ENCODE measurements around the gene GGTA1.
"Not testable (repeated sequence)": the region's sequence is repeated elsewhere in the genome, so short reads cannot be mapped to it uniquely, and the experiment has no call there.

GGTA1 gene

DNA sequence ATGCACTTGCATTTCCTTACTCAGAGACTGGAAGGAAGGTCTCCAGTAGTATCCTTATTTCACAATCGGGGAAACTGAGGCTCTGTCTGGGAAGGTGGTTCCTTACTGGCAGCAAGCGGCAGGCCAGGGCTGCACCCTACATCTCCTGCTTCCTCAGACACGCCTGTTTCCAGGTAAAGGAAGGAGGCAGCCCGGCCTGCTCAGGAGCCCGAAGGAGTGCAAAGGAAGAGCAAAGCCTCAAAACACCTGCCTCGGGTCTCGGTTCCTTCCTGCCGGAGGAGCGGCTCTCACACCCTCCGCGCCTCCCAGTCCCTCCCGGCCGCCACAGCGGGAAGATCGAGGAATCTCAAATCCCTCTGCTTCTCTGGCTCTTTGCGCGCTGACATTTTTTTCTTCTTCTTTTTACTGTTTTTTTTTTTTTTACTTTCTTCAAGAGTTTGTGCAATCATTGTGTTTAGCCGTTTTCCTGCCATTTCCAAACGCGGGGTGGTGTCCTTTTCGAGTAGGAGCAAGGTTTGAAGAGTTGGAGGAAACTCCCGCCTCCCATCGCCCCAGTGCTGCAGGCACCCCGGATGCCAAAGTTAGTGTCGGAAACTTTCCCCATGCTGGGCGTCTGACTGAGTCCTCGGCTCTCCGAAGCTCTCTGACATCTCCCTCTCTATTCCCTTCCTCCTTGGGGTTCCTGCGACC is 1.0 kb downstream of the GGTA1 start:
- no peak for DNase-seq

DNA sequence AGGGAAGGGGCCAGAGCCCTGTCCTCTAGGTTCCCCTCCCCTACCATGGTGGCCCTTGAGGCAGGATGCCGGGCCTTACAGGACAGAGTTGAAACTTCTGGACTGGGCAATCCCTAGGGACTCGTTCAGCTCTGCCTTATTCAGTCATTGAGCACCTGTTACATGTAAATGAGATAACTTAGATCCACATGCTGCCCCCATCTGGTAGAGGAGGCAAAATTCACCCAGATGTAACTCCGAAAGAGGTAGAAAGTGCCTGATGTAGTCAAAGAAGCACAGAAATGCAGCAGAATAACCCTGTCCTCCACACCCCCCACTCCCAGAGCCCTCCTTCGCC is 1.5 kb downstream of the GGTA1 start:
- DNase-seq: peak; percentile 83

DNA sequence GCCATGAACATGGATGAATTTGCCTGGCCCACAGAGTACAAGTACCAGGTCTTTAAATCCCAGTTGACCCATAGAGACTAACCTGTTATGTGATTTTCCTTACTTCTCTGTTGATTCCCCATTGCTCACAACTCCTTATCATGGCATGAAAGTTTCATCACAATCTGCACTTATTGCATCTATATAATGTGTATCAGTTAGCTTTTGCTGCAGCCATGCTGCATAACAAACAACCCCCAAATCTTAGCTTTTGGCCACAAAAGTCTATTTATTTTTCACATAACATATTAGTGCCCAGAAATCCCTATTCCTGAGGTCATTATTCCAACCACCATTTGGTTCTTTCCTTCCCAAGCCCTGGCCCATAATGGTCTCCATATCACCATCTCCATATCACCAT is 3.7 kb downstream of the GGTA1 start:
- DNase-seq: no peak

DNA sequence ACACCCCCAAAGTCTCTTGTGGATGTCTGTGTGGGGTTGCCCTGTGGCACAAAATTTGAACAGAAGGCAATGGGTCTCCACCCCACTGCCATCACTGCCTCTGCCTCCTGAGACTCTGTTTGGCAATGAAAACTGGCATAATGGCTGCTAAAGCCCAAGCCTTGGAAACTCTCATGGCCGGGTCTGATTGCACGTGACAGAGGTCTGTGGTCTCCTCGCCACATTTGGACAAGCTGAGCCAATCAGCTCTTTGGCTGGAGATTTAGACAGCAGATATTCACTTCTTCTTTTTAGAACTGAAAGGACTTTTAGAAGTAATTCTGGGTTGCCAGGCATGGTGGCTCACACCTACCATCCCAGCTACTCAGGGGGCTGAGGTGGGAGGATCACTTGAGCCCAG is 5.5 kb downstream of the GGTA1 start:
- DNase-seq: no peak

DNA sequence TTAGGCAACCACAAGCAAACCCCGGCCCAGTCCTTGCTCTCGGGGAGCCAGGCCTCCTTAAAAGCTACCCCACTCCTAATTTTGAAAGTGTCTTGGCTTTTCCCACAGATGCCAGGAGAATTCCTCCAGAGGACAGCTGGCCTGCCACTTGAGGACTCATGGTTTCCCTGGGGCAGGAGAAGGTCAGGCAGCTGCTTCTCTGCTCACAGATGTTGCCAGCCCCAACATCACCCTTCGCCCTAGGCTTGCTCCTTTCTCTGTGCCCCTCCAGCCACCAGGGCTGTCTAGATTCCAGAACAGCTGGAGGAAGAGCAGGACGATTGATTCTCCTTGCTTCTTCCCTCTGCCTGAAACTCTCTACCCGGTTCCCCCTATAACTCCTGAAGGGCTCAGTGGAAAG is 8.5 kb downstream of the GGTA1 start:
- DNase-seq: no peak

DNA sequence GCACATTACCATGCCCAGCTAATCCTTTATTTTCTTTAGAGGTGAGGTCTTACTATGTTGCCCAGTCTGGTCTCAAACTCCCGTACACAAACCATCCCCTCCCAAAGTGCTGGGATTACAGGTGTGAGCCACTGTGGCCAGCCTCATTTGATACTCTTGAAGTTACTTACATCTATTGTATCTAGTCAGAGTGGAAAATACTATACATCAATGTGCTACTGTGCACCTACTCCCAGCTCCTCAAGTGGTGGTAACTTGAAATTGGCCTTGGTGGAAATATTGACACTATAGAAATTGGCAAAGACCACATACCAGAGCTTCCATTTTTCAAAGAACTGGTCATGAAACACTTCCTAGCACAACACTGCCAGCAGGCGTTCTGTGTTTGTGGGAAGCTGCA is 10.3 kb downstream of the GGTA1 start:
- no peak for DNase-seq

DNA sequence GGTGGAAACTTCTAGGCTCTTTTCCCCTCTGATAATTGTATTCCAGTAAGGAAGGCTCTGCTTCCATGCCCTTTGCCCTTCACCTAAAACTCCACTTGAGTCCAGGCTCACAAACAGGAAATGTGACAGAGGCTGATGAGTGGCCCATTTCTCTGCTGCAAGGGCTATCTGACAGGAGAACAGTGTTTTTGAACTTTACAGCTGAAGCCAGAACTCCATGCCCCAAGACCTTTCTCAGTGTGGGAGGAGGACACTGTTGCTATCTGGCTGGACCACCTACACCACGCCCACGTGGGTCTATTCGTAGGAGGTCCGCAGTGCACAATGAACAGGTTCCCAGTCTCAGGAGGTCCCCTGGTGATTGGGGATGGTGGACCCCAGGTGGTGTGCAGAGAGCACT is 13.6 kb downstream of the GGTA1 start:
- DNase-seq: no peak

DNA sequence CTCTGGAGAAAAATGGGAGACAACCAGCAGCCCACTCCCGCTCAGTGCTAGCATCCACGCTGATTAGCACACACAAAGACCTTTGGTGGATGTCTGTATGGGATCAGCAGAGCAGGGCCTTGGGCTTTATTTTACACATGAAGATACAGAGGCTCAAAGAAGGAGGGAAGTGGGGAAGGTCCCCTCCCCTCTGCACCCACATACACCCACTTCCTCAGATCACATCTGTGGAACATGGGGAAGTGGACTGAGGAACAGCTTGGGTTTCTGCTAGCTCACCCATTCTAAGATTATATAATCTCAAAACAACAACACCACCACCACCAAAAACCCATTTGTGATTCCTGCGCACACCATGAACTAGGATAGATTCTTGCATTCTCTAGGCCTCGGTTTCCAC is 14.0 kb downstream of the GGTA1 start:
- DNase-seq: no peak

DNA sequence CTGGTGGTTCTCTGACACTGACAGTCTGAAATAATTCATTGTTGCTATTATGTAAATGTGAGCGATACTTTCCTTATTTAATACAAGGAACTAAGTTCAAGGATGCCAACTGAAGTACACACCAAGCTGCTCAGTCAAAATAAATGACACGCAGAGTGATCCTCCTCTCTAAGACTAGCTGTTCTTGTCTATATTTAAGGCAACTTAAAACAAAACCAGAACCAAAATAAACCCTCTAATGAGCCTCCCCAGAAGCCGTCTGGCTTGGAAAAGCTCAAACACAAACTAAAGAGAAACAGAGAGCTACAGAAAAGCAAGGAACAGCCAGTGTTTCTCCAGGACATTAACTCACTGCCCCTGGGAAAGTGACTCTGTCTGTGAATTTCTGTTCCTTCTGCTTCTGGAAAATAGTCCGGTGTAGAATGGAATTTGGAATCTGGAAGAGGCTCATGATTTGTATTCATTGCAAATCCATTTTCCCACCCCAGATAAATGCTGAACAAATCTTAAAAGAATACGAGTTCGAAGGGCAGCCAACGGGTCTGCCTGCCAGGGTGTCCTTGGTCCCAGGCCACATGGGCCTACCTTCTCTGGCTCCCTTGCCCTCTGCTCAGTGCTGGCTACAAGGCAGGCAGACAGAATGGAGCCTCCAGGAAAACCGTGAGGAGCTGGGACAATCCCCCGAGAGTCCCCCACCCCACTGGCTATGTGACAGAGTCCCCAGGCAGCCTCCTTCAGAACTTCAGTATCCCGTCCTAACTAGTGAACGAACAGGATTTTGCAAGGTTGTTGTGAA is 14.8 kb downstream of the GGTA1 start:
- DNase-seq: no peak

DNA sequence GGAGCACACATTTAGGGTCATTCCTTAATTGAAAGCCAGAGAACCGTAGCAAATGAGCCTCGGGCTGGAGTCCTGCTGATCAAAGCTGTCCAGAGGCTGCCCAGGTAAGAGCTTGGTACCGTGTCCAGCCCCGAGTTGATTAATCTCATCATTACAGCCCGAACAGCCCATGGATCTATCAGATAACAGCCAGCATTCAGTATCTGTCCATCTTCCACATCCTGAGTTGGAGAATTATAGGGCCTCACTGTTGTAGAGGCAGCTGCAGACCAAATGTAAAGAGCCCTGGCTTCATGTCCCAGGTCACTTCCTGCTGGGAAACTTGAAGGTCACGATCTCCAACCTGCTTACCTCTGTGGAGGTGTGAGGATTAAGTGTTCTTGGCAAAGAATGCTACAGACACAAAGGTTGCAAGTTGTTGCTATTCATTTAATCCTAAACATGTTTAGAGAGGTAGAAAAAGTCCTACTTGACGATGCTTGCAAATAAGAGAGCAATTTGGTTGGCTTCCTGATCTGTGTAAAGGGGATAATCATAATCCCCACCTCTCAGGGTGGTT is 16.1 kb downstream of the GGTA1 start:
- DNase-seq: no peak

DNA sequence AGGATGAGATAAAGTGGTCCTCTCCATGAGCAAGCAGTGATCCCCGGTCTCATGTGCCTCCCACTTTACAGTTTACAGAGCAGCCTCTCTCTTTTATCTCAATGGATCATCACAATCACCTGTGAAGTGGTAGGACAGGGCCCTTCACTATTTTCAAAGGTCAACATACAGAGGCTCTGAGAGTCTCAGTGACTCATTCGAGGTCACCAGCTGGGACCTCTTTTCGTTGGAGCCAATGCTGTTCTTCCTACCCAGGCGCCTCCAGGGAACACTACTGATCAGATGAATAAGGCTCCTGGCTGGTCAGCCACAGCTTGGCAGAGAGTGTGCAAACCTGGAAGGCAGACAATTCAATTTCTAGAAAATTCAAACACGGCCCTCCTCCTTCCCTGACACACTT is 16.6 kb downstream of the GGTA1 start:
- no peak for DNase-seq

DNA sequence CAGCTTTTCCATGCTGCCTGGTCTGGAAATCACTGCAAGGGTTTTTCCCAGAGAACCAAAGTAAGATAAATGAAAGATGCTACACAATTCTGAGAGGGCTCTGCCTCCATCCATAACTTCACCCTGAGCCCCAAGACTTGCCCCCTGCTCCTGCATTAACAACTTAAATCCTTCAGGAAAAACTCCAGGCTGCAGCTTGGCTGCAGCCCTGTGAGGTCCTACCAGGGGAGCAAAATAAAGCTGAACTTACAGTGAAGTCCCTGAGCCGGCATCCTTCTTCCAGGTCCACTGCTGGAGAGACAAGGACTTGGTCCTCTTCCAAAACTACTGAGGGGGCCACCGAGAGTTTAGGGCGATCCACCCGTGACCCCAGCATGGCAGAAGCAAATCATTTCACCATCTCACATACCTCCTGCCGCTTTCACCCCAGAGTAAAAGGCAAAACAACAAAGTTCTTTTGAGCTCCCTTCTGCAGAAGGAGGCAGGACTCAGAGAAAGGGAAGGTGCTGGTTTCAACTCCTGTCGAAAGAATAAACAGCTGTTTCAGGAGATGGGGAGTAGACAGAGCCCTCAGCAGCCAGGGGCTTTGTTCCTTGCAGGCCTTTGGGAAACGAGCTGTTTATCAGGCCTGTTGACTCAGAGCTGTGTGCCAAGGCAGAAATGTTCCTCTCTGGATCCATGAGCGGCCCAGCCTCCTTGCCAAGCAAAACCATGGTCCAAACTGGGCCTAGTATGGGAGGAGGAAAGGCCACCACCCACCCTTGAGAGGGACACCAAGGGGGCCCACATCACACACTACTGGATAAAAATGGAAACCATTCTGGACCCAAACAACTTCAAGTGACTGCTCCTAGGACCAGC is 20.6 kb downstream of the GGTA1 start:
- no peak for DNase-seq

DNA sequence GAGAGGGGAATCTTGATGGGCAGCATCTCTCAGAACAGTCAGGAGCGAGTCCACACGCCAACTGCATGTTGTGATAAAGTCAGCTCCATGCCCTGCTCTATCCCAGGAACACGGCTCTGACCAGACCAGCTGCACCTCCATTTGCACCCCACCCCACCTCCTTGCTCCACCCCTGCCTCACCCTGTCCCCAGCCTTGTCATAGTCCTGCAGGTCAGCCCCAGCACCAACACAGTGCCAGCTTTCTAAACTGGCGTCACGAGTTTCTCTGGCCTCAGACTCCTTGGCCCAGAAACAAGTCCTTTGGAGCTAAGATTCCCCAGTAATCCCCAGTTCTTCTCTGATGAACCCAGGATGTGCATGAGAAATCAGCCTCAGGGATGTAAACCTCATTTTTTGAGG is 23.5 kb downstream of the GGTA1 start:
- DNase-seq: no peak

DNA sequence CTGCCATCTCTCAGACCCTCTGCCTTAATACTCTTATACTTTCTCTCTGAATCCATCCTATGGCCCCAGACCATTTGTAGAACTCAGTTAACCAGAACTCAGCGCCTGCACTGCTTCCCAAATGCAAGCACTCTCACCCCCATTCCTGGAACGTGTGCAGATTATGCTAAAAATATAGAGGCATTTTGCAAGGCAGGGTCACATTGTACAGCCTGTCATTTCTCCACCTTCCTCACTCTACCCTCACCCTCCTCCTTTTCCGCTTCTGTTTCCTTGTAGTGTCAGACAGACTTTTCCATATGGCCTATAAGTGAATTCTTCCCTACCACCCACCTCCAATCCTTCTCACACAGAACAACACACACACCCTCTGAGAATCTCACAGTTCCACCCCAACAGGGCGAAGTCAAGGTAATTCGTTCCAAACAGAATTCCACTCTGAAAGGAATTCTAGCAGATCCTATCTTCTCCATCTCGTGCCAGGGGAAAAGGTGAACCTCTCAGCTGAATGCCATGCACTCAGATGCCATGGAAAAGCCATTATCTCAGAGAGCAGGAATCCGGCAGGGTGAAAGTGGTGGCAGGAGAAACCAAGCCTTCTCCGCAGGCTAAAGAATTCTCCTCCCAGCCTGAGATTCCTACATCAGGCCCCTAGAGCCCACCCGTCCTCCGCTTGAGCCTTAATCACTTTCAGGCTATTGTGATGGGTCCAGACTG is 25.3 kb downstream of the GGTA1 start:
- DNase-seq: no peak

DNA sequence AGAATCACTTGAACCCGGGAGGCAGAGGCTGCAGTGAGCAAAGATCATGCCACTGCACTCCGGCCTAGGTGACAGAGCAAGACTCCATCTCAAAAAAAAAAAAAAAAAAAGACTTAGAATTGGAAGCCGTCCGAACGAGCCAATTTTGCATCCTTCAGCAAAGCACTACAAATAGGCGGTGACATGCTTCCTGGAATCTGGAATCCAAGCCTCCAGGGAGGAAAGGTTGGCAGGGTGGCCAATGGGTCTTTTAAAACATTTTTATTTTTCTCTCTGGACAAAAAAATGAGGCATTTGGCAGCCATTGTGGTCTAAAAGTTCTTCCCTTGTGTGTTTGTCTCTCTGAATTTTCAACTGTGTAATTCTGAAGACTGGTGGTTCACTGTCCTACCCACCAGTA is 26.4 kb downstream of the GGTA1 start:
- no peak for DNase-seq

DNA sequence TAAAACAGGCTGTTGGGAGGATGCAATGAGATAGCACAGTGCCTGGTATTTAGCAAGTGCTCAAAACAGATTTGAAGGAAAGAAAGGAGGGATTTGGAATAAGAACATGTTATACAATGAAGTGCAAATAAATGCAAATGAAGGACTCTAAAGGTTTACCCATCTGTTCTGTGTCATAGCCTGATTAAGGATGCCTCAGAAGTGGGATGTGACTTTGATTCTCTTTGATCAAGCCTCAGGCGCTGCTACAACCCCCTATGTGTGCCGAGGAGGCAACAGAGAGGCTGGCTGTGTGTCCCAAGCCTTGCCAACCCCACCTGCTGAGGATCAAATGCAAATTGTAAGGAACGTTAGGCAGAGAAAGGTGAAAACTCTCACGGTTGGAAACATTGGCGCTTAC is 27.2 kb downstream of the GGTA1 start:
- DNase-seq: no peak

DNA sequence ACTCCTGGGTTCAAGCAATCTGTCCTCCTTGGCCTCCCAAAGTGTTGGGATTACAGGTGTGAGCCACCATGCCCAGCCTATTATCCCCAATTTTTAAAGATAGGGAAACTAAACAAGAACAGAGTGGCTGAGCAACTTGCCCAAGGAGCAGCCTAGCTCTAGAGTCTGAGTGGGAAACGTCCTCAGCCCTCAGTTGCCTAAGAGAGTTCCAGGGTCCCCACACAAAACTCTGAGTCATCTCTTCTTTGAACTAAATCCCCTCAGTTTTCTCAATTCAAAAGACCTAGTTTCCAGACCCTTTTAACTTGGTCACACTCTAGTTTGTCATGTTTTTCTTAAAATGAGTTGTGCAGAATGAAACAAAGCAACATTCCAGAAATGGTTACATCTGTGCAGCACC is 33.5 kb downstream of the GGTA1 start:
- no peak for DNase-seq

DNA sequence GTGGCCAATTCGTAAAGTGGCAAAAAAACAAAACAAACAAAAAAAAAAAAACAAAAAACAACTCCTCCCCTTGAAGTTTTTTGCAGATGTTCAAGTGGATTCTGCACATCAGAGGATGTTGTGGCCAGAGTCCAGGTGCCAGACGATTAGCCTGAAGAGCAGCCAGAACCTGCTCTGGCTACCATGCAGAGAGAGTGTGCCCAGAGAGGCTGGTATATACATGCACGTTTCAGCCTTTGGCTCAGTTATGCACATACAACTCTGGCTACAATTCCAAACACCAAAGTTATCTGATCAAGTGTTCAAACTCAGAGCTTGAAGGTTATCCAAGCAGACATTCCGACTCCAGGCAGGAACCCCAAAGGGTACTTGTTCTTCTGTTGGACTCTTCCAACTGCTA is 34.7 kb downstream of the GGTA1 start:
- no peak for DNase-seq

DNA sequence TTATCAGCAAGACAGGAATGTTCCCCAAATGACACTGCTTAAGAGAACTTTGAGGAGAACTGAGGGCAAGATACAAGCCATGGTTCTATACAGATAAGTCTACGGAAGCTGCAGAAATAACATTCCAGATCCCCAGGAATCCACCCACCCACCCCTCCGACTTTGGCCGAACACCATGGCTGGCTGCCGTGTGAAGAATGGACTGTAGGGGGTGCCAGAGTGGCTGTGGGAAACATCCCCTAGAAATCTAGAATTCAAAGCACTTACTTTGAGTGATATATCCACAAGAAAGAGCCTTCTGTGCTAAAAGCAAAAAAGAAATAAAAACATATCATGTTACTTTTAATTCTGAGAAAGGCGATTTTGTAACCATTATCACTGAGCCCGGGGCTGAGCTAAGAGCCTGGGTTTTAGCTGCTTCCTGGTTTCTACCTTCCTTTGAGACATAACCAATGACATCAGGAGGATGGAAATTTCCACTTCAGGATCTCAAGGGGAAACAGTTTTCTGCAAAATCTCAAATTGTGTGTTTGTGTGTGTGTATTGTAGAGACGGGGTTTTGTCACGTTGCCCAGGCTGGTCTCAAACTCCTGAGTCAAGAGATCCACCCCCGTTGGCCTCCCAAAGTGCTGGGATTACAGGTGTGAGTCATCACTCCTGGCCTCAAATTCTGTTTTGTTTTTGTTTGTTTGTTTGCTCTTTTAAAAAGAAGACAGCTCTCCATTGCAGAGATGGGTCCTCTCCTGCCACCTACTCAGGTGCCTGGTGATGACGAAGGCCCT is 36.4 kb downstream of the GGTA1 start:
- peak; percentile 22 for DNase-seq

DNA sequence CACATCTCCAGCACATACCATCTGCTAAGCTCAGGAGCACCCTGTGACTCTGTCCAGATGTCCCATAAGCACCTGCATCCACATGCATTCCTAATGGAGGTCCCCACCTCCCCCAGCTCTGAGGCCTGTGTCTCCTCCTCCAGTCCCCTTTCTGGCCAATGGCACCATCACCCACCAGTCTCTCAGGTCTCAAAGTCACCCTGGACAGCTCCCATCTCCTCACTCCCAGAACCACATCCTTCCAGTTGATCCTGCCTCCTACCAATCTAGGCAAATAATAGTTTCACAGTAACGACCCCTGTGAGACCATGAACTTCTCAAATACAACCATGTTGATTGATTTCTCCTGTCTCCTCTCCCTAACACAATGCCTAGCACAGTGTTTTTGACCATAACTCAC is 40.1 kb downstream of the GGTA1 start:
- no peak for DNase-seq

DNA sequence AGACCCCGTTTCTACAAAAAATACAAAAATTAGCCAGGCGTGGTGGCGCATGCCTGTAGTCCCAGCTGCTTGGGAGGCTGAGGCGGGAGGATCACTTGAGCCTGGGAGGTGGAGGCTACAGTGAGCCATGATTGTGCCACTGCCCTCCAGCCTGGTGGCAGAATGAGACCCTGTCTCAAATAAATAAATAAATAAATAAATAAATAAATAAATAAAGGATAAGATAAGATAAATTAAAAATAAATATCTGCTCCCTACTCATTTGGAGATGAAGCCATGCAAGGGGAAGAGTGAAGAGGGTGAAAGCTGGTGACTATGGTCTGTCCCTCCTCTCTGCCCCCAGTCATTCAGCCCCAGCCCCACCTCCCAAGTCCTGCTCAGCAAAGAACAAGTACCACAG is 41.2 kb downstream of the GGTA1 start:
- DNase-seq: not testable (repeated sequence)

Data from NCI-H1694 (cell line).